Activated CD4-positive, alpha-beta T cell treated with anti-CD3 and anti-CD28 coated beads for 36 hours (primary cell): ENCODE measurements around the gene LIF. TPM values are rescaled to one million over a fixed set of nuclear protein-coding genes. Genes with fewer than 3 reads are reported as not detected.

ENCODE experiments used
- ATAC-seq: fragments of 200-7000 bp; cut with Tn5 transposase; one replicate; pipeline ENCODE4 v1.10.0; 2021; ENCODE audit warnings: mild to moderate bottlenecking, moderate library complexity
- CTCF ChIA-PET: fragments of 350-600 bp; sonication (Branson Sonifier 250); formaldehyde crosslinking; loops from one replicate; lab custom pipeline; 2021; ENCODE audit warnings: antibody characterized with exemption; lab: Charles Lee
- POLR2A ChIA-PET: fragments of 350-600 bp; sonication (Branson Sonifier 250); formaldehyde crosslinking; loops from one replicate; lab custom pipeline; 2021; ENCODE audit warnings: antibody characterized with exemption, inconsistent platforms; lab: Charles Lee
- DNase-seq: peaks from one replicate; pipeline ENCODE4 v3.0.0-alpha.2; 2020
- H3K27ac Mint-ChIP-seq: one replicate; pipeline ENCODE4 v1.8.0; 2021; ENCODE audit warnings: mixed read lengths
- H3K27me3 Mint-ChIP-seq: one replicate; pipeline ENCODE4 v1.8.0; 2021; ENCODE audit warnings: mixed read lengths
- H3K36me3 Mint-ChIP-seq: one replicate; pipeline ENCODE4 v1.8.0; 2021; ENCODE audit warnings: low read depth, mixed read lengths
- H3K4me1 Mint-ChIP-seq: one replicate; pipeline ENCODE4 v1.8.0; 2021; ENCODE audit warnings: mixed read lengths
- H3K4me3 Mint-ChIP-seq: one replicate; pipeline ENCODE4 v1.8.0; 2021; ENCODE audit warnings: mild to moderate bottlenecking, moderate library complexity, mixed read lengths
- H3K9me3 Mint-ChIP-seq: one replicate; pipeline ENCODE4 v1.8.0; 2021; ENCODE audit warnings: low read depth, mixed read lengths
- intact Hi-C, 2 experiments: fragments of 100-400 bp; cut with DNase I in 1 of 2; cut with micrococcal nuclease in 1 of 2; formaldehyde crosslinking; loops; one replicate each; pipeline versions ENCODE4 v1.14.2 to v1.15.1; 2022 to 2024; cut with DNase I, micrococcal nuclease
- total RNA-seq, 2 experiments: library from RNA; stranded (reverse); gene quantifications; one replicate each; pipeline ENCODE4 v1.2.3, GENCODE V29; 2021

Gene LIF
- total RNA-seq, 2 experiments from 2014 or later, result 77.3 to 105 TPM

DNA sequence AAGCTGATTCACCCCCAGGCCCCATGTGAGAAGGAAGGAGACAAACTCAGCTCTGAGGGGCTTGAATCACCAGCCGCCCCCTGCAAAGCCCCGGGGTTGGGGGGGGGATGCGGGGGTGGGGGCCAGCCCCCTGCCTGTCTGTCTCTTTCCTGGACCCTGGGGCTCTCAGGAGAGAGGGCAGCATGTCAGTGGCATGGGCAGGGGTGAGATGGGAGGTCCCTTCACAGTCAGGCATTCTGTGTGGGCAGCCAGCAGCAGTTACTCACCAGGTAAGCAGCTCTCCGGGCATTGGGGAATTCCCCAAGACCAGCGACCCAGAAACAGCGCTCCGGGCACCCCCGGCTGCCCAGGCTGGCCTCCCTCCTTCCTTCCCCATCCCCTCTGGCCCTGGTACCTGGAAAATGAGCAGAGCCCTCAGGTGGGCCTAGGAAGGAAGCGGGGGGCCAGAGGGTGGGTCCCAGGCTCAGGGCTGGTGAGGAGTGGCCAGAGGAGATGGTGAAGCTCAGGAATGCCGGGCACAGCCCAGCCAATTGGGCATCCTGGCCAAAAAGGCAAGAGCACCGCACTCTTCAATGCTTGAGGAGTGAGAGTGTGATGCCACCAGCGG lies 4.2 kb upstream of the LIF start:
- POLR2A ChIA-PET, result no interaction called here
- H3K27me3 Mint-ChIP-seq, result no peaks in the 10 kb centered on the region
- peak; percentile 72 for DNase-seq
- peak; percentile 59 for ATAC-seq
- CTCF ChIA-PET, result interaction anchor here (0.7 to 5.7 kb wide), 4 partner anchors 14 to 944 kb away, joined by 3 to 55 read pairs (median 3); partner anchors contain the start of gene GAS2L1
- no peak overlapping the region for H3K27ac Mint-ChIP-seq
- peaks cover 3% of the 10 kb centered on the region for H3K36me3 Mint-ChIP-seq
- H3K4me3 Mint-ChIP-seq, result no peak overlapping the region
- no peaks in the 10 kb centered on the region for H3K9me3 Mint-ChIP-seq
- intact Hi-C loops, result no loop called here
- peaks cover 39% of the 10 kb centered on the region for H3K4me1 Mint-ChIP-seq

DNA sequence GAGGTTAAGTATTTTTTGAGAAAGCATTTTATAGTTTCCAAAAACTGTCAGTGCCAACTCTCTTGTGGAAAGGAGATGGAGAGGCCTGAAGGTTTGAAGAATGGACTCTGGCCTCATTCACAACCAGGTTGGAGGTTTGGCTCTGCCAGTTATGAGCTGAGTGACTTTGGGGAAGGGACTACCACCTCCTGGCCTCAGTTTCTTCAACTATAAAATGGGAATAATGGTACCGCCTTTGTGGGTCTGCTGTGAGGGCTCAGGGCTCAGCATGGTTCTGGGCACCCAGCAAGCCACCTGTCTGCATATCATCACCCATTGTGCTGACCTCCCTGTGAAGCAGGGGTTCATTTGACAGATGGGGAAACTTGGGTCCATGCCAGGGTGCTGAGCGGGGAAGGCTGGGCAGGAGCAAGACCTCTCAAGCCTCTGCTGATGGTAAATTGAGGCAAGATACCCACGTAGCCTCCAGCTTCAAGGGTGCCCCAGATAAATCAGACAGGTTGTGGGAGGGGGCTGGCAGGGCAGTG lies 3.5 kb upstream of the LIF start:
- Mint-ChIP-seq H3K9me3 (no peaks in the 10 kb centered on the region), H3K27me3 (no peaks in the 10 kb centered on the region), H3K27ac (no peak overlapping the region), H3K36me3 (peaks cover 8% of the 10 kb centered on the region), H3K4me1 (peaks cover 43% of the 10 kb centered on the region), H3K4me3 (no peak overlapping the region)
- ChIA-PET POLR2A (no interaction called here), CTCF (interaction anchor here (0.5 kb wide), 1 partner anchor 378 kb away, joined by 5 read pairs; no protein-coding TSS in a partner anchor)
- ATAC-seq (no peak), DNase-seq (no peak)
- intact Hi-C loops, result no loop called here

DNA sequence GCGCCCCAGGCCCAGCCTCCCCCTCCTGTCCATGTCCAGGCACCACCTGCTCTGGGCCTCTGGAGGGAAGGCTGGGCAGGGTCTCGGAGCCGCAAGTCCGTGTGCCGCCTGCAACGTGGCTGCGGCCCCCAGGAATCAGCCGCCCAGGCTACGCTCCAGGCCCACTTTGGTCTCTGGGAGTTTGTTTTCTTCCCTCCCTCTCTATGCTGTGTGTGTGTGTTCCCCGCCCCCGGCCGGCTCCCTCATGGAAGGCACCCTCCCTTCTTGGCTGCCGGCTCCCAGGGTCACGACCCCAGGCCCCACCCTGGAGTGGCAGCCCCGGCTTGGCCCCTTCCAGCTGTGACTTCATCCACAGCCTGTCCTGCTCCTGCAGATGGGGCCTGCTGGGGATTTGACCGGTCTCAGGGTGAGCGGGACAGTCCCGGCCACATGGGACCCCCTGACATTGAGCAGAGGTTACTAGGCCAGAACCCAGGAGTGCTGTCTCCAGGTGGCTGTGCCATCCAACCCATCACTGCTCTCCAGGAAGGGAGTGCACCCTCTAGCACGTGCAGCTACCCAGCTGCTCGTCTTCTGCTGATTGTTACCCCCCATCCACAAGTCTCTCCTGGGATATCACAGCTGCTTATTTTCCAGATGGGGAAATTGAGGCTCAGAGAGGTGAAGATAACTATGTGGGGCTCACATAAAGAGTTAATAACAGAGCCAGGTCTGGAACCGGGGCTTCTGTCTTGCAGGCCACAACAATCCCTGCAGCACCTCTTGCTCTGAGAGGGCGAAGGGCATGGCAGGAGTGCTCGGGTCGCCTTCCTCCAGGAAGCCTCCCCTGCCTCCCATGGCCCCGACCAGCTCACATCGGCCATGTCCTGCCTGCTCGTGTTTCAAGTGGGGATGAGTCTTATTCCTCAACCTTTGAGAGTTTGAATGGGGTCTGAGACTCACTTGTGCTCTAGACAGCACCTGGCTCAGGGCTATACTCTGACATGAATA lies 2.8 kb upstream of the LIF start:
- intact Hi-C loops, result no loop called here
- CTCF ChIA-PET, result interaction anchor here (0.5 kb wide), 2 partner anchors 15 to 379 kb away, joined by 3 to 5 read pairs; no protein-coding TSS in a partner anchor
- peak overlapping the region; percentile 22 for H3K27ac Mint-ChIP-seq
- no peak for ATAC-seq
- DNase-seq, result no peak
- POLR2A ChIA-PET, result interaction anchor here (0.7 kb wide), 1 partner anchor 964 kb away, joined by 3 read pairs; no protein-coding TSS in a partner anchor
- H3K27me3 Mint-ChIP-seq, result no peaks in the 10 kb centered on the region
- H3K36me3 Mint-ChIP-seq, result peaks cover 16% of the 10 kb centered on the region
- H3K4me3 Mint-ChIP-seq, result no peak overlapping the region
- no peaks in the 10 kb centered on the region for H3K9me3 Mint-ChIP-seq
- peaks cover 50% of the 10 kb centered on the region for H3K4me1 Mint-ChIP-seq

DNA sequence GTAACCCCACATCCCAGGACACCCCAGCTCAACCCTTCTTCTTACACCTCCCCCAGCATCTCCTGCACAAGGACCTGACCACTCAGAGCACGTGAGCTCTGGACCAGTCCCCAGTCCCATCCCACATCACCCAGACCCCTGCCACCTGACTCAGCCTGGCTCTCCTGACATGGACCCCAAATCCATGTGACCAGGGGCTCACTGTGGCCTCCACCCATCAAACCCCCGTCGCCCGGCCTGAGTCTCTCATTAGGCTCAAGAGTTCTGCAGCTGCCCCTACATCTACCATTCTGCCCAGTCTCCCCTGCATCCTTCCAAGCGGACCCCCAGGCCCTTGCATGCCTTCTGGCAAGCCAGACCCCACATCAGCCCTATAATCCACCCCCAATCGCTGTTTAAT lies 1.9 kb upstream of the LIF start:
- Mint-ChIP-seq H3K4me1 (peaks cover 58% of the 10 kb centered on the region), H3K36me3 (peaks cover 24% of the 10 kb centered on the region), H3K27ac (peak overlapping the region; percentile 41), H3K4me3 (peak overlapping the region; percentile 6), H3K9me3 (no peaks in the 10 kb centered on the region), H3K27me3 (no peaks in the 10 kb centered on the region)
- DNase-seq (no peak), ATAC-seq (no peak)
- POLR2A ChIA-PET, result no interaction called here
- CTCF ChIA-PET, result interaction anchor here (0.7 to 1.3 kb wide), 2 partner anchors 40 to 141 kb away, joined by 3 to 6 read pairs; no protein-coding TSS in a partner anchor
- intact Hi-C loops, result no loop called here

DNA sequence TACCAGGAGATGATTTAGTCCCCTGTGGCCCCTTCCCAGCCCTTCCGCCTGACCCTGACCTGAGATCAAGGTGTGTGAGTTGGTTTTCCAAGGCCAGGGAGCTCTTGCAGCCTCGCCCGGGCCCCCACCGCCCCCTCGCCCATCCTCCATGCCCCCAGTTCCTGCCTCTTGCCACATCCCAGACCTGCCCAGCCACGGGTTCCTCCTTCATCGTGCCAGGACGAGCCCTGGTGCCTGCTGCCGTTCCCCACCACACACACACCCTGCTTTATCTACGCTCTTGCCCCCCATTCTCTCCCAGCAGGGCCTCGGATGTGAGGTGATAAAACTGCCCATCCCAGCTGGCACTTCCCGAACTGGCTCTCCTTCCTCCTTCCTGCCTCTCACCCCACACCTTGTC lies 1.4 kb upstream of the LIF start:
- no peaks in the 10 kb centered on the region for H3K9me3 Mint-ChIP-seq

DNA sequence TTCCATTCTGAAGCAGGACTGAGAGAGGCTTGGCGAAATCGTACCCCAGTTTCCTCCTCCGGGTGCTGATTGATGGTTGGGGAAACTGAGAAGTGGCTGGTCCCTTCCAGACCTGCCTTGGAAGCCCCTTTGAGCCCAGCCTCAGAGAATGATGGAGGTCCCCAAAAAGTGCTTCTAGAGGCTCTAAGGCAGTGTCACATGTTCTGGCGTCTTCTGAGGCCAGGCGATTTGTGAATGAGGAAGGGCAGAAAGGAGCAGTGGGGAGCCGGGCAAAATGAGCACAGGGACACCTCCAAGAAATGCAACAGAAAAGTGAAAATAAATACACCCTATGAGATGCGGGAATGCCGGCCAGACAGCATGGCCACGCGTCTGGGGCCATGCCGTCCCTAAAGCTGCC lies 1.0 kb upstream of the LIF start:
- Mint-ChIP-seq H3K4me3 (peak overlapping the region; percentile 99), H3K36me3 (peaks cover 34% of the 10 kb centered on the region), H3K27ac (peak overlapping the region; percentile 89), H3K27me3 (no peaks in the 10 kb centered on the region), H3K4me1 (peaks cover 61% of the 10 kb centered on the region), H3K9me3 (no peaks in the 10 kb centered on the region)
- POLR2A ChIA-PET, result no interaction called here
- CTCF ChIA-PET, result interaction anchor here (0.7 to 1.3 kb wide), 2 partner anchors 40 to 140 kb away, joined by 3 to 6 read pairs; no protein-coding TSS in a partner anchor
- ATAC-seq (no peak), DNase-seq (no peak)
- intact Hi-C loops, result loop anchor here in 1 of 2 experiments (2.0 kb wide), 3 partner anchors 63 to 139 kb away; no protein-coding TSS in a partner anchor

More for the DNA sequence above, 1.4 kb upstream of the LIF start:
- peaks cover 61% of the 10 kb centered on the region for H3K4me1 Mint-ChIP-seq
- H3K4me3 Mint-ChIP-seq, result peak overlapping the region; percentile 6
- H3K27me3 Mint-ChIP-seq, result no peaks in the 10 kb centered on the region
- DNase-seq, result no peak
- POLR2A ChIA-PET, result no interaction called here
- peak overlapping the region; percentile 89 for H3K27ac Mint-ChIP-seq
- CTCF ChIA-PET, result interaction anchor here (0.7 to 1.3 kb wide), 2 partner anchors 40 to 140 kb away, joined by 3 to 6 read pairs; no protein-coding TSS in a partner anchor
- peaks cover 30% of the 10 kb centered on the region for H3K36me3 Mint-ChIP-seq
- no peak for ATAC-seq
- intact Hi-C loops, result loop anchor here in 1 of 2 experiments (2.0 kb wide), 3 partner anchors 63 to 139 kb away; no protein-coding TSS in a partner anchor

DNA sequence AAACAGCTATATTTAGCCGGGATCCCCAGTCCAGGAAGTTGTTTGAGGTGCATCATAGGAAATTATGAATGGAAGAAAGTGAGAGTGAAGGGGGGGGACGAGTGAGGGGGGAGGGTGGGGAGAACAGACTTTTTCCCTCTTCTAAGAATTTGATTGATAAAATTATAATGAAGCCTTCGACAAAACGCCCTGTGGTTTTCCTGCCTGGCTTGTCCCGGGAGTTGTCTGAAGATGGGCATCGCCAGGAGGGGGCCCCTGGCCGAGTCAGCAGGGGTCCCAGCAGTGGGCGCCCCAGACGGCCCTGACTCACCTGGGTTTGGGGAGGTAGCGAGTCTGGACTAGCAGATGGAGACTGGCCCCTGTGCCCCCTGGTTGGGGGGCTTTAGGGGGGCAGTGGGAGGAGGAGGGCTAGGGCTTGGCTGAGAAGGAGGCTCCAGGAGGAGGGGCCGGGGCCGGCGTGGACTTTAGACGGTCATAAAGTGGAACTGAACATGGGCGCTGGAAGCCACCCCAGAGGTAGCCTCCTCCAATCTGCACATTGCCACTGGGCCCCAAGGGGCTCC lies 336 bp upstream of the LIF start:
- DNase-seq (peak; percentile 41), ATAC-seq (peak; percentile 8)
- Mint-ChIP-seq H3K27me3 (no peaks in the 10 kb centered on the region), H3K27ac (peak overlapping the region; percentile 89), H3K4me3 (peak overlapping the region; percentile 99), H3K9me3 (no peaks in the 10 kb centered on the region), H3K4me1 (peaks cover 62% of the 10 kb centered on the region), H3K36me3 (peaks cover 39% of the 10 kb centered on the region)
- intact Hi-C loops, result loop anchor here (1.0 to 2.0 kb wide), 6 partner anchors 19 to 138 kb away; partner anchors contain the start of gene OSM (in 1 of the 2)
- CTCF ChIA-PET, result interaction anchor here (0.7 to 2.0 kb wide), 3 partner anchors 8 to 139 kb away, joined by 3 to 4 read pairs (median 4); no protein-coding TSS in a partner anchor
- POLR2A ChIA-PET, result no interaction called here

DNA sequence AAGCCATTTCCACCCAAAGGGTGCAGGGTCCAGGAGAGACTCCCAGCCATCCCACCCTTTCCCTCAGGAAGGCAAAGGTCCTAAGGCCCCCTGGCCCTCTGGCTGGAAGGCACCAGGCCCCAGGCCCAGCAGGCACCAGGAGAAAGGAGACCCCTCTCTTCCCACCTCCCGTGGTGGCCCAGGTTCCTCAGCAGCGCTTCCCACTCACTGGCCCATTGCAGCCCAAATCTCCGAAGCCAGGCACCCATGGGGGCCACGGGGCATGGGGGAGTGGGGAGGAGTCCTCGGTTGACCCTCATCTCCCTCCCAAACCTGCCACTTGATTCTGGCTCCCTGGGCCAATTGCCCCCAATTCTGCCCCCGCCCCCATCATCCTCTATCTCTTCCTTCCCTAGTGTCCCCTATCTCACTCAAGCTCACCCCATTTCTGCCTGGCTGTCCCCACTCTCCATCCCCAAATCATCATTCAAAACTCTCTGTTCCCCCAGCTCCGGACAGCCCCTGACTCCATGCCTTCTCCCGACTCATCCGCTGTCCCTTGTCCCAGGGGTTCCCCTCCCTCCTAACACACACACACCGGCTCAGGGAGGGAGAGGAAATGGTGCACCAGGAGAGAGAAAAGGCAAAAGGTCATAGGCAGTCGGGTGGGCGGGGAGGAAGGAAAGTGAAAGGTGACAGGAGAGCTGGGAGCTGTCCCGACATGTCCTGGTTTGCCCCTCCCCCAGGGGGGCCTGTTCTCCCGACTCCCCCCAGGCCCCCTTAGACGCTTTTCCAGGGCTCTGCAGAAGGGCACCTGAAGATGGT lies 1.2 kb downstream of the LIF start:
- intact Hi-C loops, result no loop called here
- CTCF ChIA-PET, result interaction anchor here (0.6 to 2.0 kb wide), 4 partner anchors 10 to 286 kb away, joined by 3 to 5 read pairs (median 4); no protein-coding TSS in a partner anchor
- H3K36me3 Mint-ChIP-seq, result peaks cover 52% of the 10 kb centered on the region
- peaks cover 56% of the 10 kb centered on the region for H3K4me1 Mint-ChIP-seq
- peak overlapping the region; percentile 99 for H3K4me3 Mint-ChIP-seq
- peak; percentile 61 for DNase-seq
- ATAC-seq, result peak; percentile 9
- H3K27ac Mint-ChIP-seq, result peak overlapping the region; percentile 97
- no peaks in the 10 kb centered on the region for H3K9me3 Mint-ChIP-seq
- POLR2A ChIA-PET, result interaction anchor here (0.6 kb wide), 2 partner anchors 49 to 60 kb away, joined by 4 to 6 read pairs; no protein-coding TSS in a partner anchor
- no peaks in the 10 kb centered on the region for H3K27me3 Mint-ChIP-seq

DNA sequence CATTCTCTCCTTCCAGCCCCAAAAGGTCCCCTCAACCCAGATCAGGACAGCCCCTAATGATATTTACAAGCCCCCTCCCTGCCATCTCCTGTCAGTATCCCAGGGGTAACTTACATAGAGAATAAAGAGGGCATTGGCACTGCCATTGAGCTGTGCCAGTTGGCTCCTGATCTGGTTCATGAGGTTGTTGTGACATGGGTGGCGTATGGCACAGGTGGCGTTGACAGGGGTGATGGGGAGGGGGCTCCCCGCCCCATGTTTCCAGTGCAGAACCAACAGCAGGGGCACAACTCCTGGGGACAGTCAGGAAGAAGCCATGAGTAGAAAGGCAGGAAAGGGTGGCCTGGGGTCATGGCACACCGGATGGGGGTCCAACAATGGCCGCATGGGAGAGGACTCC lies 1.9 kb downstream of the LIF start:
- POLR2A ChIA-PET, result no interaction called here
- CTCF ChIA-PET, result interaction anchor here (1.3 kb wide), 1 partner anchor 18 kb away, joined by 5 read pairs; no protein-coding TSS in a partner anchor
- ATAC-seq, result no peak
- H3K4me1 Mint-ChIP-seq, result peaks cover 52% of the 10 kb centered on the region
- no peak for DNase-seq
- peak overlapping the region; percentile 97 for H3K27ac Mint-ChIP-seq
- no peaks in the 10 kb centered on the region for H3K9me3 Mint-ChIP-seq
- H3K36me3 Mint-ChIP-seq, result peaks cover 54% of the 10 kb centered on the region
- peak overlapping the region; percentile 99 for H3K4me3 Mint-ChIP-seq
- no peaks in the 10 kb centered on the region for H3K27me3 Mint-ChIP-seq
- intact Hi-C loops, result no loop called here

DNA sequence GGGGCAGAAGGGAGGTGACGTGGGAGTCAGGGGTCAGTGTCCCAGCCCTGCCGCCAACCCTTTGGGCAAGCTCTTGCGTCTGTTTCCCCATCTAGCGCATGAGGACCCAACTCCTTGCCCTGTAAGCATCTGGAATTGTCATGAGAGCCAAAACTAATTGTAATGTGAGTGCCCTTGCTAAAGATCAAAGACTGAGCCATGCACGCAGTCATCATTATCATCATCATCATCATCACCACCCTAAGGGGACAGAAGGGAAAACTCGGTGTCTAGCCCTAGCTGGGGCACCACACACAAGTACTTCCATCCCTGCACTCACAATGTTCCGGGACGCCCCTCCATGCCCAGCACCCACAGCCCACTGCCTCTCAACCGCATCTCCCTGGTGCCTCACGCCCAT lies 2.5 kb downstream of the LIF start:
- POLR2A ChIA-PET, result interaction anchor here (0.6 kb wide), 2 partner anchors 45 to 651 kb away, joined by 3 to 5 read pairs; no protein-coding TSS in a partner anchor
- no peak for DNase-seq
- peaks cover 52% of the 10 kb centered on the region for H3K4me1 Mint-ChIP-seq
- ATAC-seq, result no peak
- intact Hi-C loops, result no loop called here
- CTCF ChIA-PET, result interaction anchor here (1.0 to 1.7 kb wide), 3 partner anchors 19 to 136 kb away, joined by 3 to 5 read pairs (median 4); no protein-coding TSS in a partner anchor
- H3K27ac Mint-ChIP-seq, result peak overlapping the region; percentile 97
- peak overlapping the region; percentile 99 for H3K4me3 Mint-ChIP-seq
- no peaks in the 10 kb centered on the region for H3K27me3 Mint-ChIP-seq
- peaks cover 55% of the 10 kb centered on the region for H3K36me3 Mint-ChIP-seq
- H3K9me3 Mint-ChIP-seq, result no peaks in the 10 kb centered on the region
